Skin of body (tissue), 2 donors: ENCODE measurements around the gene CCDC171. TPM values are rescaled to one million over a fixed set of nuclear protein-coding genes. Genes with fewer than 3 reads are reported as not detected.

Experiments
- DNase-seq: peaks from one replicate; lab custom pipeline; 2025; lab: John Stamatoyannopoulos, UW
- total RNA-seq: library from RNA; depleted of rRNA; stranded (reverse); fragments of >200 nt; gene quantifications from one replicate; pipeline ENCODE4 v1.2.3, GENCODE V29; 2014

Gene CCDC171
- total RNA-seq, 1 donor from 2014 or later = 9.2 TPM

DNA sequence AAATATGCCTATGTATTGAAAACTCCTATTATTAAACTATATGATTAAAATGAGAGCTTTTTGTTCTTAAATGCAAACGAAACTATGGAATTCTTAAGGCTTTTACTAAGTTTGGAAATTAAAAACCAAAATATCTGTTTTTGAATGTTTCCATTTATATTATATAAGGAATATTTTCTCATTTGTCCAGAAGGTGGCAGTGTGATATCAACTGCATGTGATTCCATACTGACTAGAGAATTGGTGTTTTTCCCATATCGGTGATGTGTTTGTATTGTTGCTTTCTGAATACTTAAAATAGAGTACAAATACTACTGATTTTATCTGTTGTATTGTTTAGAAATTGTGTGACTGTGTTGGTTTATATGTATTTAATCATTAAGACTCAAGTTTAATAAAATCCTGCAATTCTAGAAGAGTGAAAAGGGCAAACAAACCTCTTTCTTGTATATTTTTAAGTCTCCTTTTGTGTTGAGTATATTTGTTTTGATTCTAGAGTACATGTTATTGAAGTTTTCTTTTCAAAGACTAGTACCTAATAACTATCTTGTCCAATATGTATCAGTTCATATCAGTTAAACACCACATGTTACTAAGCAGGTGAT, 320.8 kb downstream of the CCDC171 start:
- DNase-seq = peak; percentile 68

DNA sequence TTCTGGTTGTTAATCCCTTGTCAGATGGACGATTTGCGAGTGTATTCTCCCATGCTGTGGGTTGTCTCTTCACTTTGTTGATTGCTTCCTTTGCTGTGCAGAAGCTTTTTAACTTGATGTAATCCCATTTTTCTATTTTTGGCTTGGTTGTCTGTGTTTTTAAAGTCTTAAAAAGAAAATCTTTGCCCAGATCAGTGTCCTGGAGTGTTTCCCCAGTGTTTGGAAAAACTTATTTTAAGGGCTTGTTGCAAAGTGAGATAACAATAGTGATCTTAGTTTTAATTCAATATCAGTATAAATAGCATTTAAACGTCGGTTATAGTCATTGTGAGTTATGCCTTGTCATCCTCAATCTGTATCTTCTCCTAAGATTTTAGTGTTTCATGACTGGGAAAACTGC, 329.5 kb downstream of the CCDC171 start:
- DNase-seq = no peak

DNA sequence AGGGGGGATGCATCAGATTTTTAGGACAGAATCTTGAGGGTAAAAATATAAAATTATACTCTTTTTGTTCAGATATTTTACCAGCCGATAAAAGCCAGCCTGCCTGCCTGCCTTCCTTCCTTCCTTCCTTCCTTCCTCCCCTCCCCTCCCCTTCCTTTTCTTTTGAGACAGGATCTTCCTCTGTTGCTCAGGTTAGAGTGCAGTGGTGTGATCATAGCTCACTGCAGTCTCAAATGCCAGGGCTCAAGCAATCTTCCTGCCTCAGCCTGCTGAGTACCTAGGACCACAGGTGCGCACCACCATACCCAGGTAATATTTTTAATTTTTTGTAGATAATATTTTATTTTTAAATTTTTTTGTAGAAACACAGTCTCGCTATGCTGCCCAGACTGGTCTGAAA, 330.0 kb downstream of the CCDC171 start:
- no peak for DNase-seq

DNA sequence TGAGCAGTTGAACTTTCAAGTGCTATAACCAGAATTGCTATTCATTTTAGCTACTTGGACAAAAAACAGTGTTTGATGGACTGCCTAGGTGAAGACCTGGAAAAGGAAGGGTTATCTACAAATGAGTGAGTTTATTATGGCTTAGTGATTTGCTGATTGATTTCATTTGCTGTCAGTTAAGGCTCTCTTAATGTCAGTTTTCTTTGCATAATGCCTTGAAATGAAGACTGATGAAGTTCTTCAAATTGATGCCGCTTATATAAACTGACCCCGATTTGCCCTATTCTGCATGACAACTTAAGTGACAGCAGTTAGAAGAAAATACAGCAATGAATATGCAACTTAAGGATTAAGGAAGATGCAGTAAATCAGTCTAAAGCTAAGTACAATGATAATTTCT, 332.6 kb downstream of the CCDC171 start:
- DNase-seq = no peak

DNA sequence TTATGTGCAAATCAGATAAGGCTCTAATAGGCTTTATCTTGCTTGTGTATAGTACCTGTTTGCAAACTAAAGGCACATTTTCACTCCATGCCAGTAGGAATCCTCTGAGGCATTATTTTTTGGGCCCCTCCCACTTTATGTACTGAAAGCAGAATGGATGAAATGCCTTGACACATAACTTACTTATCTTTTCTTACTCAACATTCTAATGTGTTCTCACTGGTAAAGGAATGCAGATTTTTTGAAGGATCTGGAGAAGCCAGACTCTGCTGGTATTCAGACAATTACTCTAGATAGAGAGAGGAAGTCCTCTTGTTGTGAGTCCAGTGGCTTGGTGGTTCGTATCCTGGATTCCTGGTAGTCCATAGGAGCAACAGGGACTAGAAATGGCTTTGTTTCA, 336.7 kb downstream of the CCDC171 start:
- no peak for DNase-seq

DNA sequence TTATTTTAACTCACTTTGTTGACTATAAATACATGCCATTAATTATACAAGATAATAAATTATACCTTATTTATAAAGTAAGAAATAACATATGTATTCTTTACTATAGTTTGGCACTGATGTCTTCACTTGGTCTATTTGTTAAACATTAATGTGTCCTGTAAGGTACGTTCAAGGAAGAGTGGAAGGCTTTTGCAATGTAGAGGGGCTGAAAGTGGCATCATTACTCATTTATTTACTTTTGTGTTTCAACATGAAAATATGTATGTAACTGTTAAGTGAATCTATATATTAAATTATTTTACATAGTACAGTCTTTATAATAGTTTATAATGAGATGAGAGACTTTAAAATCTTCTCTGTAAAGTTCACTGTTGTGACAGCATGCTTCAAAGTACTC, 348.7 kb downstream of the CCDC171 start:
- DNase-seq = no peak

DNA sequence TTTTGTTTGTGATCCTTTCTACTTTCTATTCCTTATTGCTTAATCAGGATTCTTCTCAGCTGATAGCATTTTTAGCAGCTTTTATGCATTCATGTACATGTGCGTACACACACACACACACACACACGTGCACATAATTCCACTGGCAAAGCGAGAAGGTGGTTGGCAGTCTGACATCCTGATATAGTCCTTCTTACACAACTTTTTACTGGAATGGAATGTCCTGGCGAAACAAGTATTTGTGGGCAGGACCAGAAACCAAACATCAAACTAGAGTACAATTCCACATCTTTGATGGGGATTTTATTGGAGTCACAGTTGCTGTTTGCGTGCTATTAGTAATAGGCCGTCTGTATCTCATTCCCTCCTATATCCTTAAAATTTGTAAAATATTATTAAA, 356.5 kb downstream of the CCDC171 start:
- DNase-seq = no peak

DNA sequence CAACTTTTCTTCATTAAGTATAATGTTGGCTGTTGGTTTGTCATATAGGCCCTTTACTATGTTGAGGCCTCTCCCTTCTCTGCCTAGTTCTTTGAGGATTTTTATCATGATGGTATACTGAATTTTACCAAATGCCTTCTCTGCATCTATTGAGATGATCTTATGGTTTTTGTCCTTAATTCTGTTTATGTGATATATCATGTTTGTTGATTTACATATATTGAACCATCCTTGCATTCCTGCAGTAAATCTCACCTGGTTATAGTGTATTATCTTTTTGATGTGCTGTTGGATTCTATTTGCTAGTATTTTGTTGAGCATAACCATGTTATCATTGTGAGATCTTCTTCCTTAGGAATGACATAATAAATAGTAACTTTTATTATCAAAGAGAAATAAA, 362.9 kb downstream of the CCDC171 start:
- no peak for DNase-seq

DNA sequence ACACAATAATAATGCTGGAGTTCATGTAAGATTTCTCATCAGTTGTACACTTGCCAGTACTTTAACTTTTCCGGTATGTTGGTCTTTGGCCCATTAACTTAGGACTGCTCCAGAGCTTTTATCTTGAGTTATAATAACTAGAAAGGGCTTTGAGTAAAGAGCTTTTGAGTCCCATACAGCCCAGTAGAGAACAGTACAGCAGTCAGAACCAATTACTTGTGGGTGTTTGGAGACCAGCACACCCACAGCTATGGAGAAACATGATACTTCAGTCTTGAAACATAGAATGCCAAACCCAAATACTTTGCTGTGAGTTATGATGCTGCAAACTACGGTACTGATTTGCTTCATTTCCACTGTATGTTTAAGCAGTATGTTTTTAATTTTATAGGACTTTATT, 374.3 kb downstream of the CCDC171 start:
- peak; percentile 45 for DNase-seq

DNA sequence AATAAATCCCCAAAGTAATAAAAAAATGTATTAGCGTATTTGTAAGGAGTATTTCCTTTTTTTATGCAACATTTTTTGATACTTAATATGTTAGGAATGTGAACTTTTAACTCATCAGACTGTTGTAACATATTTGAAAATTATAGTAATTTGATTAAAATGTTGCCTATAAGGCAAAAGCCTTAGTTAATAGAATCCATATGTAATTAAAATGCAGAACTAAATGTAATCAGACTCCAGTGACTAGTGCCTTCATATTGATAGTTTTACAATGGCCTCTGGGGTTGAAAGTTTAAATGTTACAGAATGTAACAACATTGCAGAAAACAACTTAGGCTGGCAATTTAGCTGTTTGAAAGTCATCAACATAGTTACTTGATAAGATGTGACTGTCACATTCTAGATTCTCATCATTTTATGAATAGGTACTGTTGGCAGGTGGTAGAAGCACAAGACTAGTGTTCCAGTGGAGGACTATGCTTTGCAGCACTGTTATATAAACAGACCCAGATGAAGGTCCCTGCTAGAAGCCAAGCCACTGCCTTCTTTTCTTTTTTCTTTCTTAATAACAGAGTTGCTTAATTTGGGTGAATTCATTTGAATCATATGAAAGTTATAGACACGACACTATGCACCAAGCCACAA, 382.9 kb downstream of the CCDC171 start:
- DNase-seq = peak; percentile 36

DNA sequence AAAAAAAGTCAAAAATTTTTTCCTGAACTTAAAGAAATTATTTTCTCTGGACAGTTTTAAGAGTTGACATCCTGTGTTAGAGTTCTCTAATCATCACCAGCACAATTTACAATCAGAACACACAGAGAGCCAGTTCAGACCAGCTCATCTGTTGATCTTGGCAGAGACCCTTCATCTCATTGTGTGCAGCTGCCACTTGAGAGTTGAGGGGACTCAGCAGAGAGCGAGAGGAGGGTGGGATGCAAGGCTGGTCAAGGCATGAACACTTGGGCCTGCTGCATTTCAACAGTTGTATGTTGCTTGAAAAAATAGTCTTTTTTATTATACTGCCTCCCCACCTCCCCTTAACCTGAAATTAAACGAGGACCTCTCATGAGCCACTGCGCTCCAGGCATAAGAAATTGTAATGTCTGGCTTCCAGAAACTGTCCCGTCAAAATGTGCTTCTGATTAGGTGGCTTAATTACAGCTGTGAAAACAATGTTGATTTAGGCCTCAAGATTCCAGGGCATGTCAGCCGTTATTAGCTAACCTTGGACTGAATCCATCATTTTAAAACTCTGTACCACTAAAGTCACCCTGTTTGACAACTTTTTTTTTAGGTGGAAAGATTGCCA, 383.6 kb downstream of the CCDC171 start:
- DNase-seq = peak; percentile 72

DNA sequence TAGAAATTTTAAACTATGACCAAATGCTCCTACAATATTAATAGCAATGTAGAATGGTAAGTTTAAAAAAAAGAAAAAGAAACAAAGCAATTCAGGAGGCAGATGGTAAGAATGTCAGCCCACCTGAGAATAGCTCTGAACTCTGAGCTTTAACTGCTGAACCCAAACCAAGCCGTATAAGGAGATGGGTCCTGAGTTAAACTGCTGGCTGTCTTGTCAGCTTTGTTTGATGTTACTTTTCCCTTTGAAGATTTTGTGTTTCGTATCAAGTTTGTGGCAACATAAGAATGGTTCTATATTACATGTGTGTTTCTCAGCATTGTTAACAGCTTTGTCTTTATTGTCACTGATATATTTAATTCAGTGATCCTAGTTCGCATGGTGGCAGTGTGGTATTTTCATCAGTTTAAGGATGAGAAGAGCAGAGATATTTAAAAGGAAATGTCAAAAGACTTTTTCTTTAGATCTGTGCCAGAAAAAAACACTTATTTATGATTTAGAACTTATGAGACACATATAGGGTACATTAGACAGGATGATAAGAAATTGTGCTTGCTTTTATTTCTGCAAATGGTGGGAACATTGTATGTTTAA, 390.1 kb downstream of the CCDC171 start:
- no peak for DNase-seq

DNA sequence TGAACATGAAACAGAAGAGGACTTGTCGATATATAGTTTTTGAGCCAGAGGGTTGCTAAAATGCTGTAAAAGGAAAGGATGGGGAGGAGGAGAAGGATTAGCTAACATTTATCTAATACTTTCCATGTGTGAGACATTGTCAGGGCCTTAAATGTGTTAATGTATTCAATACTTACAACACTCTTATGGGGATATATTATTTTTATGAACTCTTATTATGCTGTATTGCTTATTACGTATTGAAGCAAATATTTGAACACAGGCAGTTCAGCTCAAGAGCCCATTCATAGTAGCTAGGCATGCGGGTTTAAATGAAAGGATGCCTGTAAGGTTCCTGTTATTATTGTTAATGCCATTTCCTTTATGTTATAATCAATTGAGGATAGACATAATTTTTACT, 391.5 kb downstream of the CCDC171 start:
- peak; percentile 21 for DNase-seq

DNA sequence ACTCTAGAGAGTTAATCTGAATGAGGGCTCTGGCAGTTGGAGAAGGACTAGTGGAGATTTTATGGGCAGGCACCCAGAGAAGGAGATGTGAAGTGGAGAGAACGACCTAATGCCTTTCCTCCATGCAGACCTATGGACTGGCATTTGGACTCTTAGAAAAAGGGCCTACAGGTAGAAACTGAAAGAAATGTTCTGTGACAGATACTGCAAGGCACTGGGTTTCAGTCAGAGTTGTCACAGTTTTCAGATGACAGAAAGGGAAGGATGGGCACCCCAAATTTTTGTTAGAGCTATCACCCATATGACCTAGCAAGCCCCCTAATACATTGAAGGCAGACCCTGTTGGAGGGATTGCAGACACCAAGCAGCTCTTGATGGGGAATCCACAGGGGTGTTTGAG, 406.8 kb downstream of the CCDC171 start:
- no peak for DNase-seq

DNA sequence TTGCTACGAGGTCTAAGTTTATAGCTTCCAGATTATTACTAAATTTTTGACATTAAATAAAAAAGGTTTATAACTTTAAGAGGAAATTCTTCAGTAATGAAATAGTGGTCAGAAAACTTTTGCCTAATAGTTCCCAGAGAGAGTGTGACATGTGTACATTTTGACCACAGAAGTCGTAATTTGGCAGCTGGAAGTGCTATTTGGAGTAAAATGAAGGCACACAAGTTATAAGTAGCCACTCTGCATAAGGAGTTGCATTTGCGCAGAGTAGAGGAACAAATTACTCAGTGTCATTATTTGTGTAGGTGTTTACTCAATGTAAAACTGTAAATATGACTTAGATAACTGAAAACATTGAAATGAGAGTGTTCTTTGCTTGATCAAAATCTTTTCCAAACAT, 408.4 kb downstream of the CCDC171 start:
- no peak for DNase-seq

DNA sequence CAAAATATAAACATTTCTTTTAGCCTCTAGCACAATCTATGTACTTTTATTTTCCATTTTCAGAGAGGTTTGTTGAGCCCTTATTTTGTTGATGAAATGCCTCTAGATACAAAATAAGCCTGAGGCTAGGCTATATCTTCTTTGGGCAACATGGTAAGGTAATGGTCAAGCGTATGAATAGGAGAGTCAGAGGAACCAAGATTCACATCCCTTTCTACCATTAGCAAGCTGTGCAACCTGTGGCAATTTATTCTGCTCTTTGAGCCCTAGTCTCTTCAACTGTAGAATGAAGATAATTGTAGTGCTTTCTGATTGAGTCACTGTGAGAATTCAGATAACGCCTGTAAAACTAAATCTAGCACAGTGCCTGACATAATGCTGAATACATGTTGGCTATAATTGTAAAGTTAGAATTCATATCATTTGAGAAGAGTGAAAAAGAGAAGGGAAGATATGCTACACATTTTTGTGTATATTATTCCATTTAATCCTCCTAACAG, 412.5 kb downstream of the CCDC171 start:
- no peak for DNase-seq

DNA sequence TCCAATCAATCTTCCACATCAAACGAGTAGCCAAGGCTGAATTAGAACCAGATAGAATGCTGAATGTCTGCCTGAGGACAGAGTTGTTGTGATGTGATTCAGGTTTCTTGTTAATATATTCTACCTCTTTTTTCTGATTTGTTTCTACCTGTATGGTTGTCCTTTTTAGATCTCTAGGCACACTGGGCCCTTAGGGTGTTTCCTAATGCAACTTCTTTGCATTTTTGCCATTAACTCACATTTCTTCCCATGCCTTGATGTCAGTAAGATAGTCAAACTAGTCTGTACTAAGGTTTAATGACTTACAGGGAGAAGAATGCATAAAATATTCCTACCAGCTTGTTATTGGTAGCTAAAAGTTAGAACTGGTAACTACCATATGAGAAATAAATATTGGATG, 413.6 kb downstream of the CCDC171 start:
- no peak for DNase-seq

DNA sequence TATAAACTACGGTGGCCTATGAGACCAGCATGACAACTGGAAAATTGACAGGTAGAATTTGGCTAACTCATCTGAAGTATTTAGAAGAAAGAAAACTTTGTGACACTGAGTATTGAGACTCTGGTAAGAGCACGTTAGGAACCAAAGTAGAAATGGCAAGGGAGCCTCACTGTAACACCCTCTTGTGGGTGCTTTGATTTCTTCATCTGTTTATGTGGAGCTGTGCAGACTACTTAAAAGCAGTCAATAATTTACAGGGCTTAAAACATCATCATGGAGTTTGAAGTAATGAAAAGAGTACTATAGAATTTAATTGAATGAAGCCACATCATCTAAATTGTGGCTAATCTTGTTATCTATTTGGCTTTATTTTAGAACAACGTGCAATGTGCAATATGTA, 414.2 kb downstream of the CCDC171 start:
- no peak for DNase-seq

DNA sequence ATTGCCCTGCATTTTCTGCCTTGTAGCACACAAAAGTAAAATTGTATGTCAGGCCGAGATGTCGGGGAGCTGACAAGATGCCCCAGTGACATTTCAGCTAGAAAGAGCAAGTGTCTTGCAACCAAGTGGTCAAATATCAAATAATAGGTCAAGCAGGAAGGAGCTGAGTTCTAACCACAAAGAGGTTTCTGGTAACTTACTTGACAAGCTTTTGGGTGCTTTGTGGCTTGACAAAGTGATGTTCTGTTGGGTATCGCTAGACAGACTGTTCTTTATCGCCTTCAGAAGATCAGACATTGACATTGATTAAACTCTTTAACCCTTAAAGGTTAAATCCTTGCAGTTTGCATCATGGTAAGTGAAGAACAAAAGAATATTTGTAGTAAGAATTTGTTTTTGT, 419.9 kb downstream of the CCDC171 start:
- DNase-seq = peak; percentile 24

DNA sequence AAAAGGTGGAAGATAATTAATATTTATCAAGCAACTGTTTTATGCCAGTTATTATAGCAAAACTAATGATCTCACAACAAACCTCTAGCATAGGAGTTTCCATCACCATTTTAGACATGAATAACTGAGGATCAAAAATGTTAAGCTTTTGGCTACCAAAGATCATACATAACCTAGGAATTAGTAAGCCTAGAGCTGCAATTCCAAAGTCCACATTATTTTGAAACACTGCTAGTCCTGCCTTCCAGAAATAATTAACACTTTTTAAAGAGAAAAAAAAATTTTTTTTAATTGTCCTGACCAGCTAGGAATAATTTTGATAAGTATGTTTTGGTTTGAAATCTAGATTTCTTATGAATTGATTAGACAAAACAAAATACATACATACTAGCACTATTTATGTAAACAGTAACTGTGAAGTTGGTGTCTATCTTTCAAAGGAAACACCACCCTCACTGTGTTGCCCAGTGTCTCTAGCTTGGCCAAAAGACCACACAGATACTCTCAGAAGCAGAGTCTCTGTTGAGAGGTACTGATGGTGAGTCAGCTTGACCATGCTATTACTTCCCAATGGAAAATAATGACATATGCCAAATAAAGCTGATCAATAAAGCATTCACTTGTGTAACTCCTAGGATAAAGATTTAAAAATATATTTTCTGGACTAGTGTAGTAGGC, 422.4 kb downstream of the CCDC171 start:
- no peak for DNase-seq

DNA sequence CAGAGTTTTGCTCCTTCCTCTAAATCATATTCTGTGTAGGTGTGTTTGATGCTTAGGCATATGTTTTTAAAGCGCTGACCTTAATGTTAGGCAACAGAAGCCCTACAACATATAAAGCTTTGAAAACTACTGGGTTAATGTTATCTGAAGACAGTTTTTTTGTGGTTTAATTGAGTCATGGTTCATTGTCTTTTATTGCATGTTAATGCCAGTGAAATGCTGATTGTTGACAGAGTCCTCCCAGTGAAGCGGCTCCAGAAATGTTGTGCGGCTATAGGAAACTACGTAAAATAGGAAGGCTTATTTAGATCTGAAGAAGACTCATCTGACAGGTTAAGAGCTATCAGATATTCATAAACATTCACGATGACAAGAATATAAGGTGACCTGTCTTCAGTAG, 424.6 kb downstream of the CCDC171 start:
- no peak for DNase-seq

DNA sequence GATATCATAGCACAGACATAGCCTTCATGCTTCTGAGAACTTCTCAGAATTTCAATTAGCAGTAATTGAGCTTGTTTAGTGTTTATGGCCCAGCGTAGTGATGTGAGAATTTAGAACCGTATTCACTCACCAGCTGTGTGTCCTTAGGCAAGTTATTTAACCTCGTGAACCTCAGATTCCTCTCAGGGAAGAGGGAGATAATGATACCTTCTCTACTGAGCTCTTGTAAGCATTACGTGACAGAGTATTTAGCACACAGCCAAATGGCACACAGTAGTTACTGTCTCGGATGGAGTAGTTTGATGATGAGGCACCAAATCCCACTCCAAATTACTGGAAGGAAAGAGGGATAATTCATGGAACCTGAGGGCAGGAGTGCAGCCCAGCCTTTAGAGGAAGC, 429.3 kb downstream of the CCDC171 start:
- no peak for DNase-seq
